Activated T-cell treated with anti-CD3 and anti-CD28 coated beads, Interleukin-2, amount 50 U/mL, for 72 hours (primary cell): Measurements from ENCODE around the gene IMMT. TPM values are rescaled to one million over a fixed set of nuclear protein-coding genes. Genes with fewer than 3 reads are reported as not detected.

Experiments
- ATAC-seq, 2 donors: fragments of 150-1000 bp; cut with Tn5 transposase; replicated peaks in 1 of 2; 2 replicates each; pipeline ENCODE4 v1.10.0; 2021; ENCODE audit warnings: moderate library complexity in 2 of 2, mild to moderate bottlenecking in 1 of 2
- DNase-seq, 2 donors: peaks; one replicate each; pipeline ENCODE4 v3.0.0; 2021 to 2022; ENCODE audit warnings: mixed read lengths in 1 of 2
- H3K27ac Mint-ChIP-seq: one replicate; pipeline ENCODE4 v1.8.0; 2022; ENCODE audit warnings: mild to moderate bottlenecking, moderate library complexity, mixed read lengths
- H3K27me3 Mint-ChIP-seq: one replicate; pipeline ENCODE4 v1.8.0; 2022; ENCODE audit warnings: low read depth, mixed read lengths
- H3K36me3 Mint-ChIP-seq, 2 donors: one replicate each; pipeline ENCODE4 v1.8.0; 2022; ENCODE audit warnings: mixed read lengths in 2 of 2, mild to moderate bottlenecking in 1 of 2; ENCODE audit not compliant: insufficient read depth in 2 of 2
- H3K4me1 Mint-ChIP-seq: one replicate; pipeline ENCODE4 v1.8.0; 2022; ENCODE audit warnings: low read depth, mixed read lengths
- H3K4me3 Mint-ChIP-seq, 2 donors: one replicate each; pipeline ENCODE4 v1.8.0; 2022; ENCODE audit warnings: mild to moderate bottlenecking in 2 of 2, mixed read lengths in 2 of 2, moderate library complexity in 2 of 2
- H3K9me3 Mint-ChIP-seq, 2 donors: one replicate each; pipeline ENCODE4 v1.8.0; 2022; ENCODE audit warnings: mixed read lengths in 2 of 2
- total RNA-seq, 2 donors: library from RNA; stranded (reverse); gene quantifications; one replicate each; pipeline ENCODE4 v1.2.3, GENCODE V29; 2022

IMMT gene
- total RNA-seq, 2 donors from 2014 or later = 125 to 138 TPM

DNA sequence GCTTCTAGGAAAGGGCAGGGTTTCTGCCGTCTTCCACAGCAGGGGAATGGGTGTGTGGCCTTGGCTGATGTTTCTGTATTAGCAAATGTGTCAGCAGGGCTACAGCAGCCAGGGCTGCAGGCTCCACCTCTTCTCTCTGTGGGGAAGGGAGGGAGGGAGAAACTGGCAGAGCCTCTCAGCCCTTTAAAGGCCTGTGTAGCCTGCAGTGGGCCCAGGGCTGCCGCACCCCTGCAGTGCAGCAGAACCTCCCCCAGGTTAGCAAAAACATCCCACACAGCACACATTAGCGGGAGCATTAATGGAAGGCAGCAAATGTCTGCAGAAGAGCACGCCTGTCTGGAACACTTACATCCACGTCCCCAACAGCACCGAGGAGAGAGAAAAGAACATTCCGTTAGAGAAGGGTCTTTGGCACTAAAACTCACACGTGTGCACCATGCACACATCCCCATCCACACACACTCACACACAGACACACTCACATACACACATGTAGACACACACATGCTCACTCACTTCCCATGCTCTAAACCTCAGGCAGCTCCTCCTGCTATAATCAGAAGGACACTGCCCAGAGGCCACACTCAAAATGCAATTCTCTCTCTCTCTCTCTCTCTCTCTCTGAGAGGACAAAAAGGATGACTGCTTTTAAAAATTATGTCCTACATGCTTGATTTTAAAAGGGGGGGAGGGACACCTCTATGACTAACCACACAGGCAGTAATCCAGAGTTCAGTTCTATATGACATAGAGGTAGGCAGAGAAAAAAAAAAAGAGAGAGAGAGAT, 28.1 kb upstream of the IMMT start:
- Mint-ChIP-seq H3K4me1 (peaks cover 24% of the 10 kb centered on the region), H3K36me3 (no peaks in the 10 kb centered on the region), H3K4me3 (no peak overlapping the region), H3K27ac (no peak overlapping the region), H3K27me3 (no peaks in the 10 kb centered on the region), H3K9me3 (no peaks in the 10 kb centered on the region)
- ATAC-seq = no peak
- DNase-seq = no peak

- no peaks in the 10 kb centered on the region for H3K9me3 Mint-ChIP-seq
- no peak overlapping the region for H3K27ac Mint-ChIP-seq
Observed at GRCh38 chr2:86221066-86221684, 25.9 kb upstream of the IMMT start.

DNA sequence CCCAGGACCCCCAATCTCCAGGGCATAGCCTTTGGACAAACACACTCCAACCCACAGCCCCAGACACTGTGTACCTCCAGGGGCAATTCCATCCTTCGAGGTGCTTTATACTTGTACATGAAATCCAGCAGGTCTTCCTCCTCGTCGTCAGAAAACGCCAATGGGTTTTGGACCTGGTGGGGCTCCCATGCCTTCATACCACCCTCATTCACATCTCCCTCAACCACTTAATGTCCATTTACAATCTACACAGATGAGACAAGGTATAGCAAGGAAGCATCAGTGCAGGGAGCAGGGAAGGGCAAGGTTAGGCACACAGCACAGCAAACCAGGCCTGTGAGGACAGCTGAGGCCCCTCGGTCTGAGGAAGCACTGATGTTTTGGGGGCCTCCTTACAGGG, 24.6 kb upstream of the IMMT start:
- peaks cover 21% of the 10 kb centered on the region for H3K4me1 Mint-ChIP-seq
- H3K36me3 Mint-ChIP-seq = no peaks in the 10 kb centered on the region
- no peaks in the 10 kb centered on the region for H3K27me3 Mint-ChIP-seq
- DNase-seq (no peak), ATAC-seq (no peak)
- no peaks in the 10 kb centered on the region for H3K9me3 Mint-ChIP-seq
- no peak overlapping the region for H3K4me3 Mint-ChIP-seq
- no peak overlapping the region for H3K27ac Mint-ChIP-seq

More at GRCh38 chr2:86221066-86221684, 25.9 kb upstream of the IMMT start:
- no peak overlapping the region for H3K4me3 Mint-ChIP-seq
- peak; percentile 48 to 60 for DNase-seq
- H3K27me3 Mint-ChIP-seq = no peaks in the 10 kb centered on the region
- no peaks in the 10 kb centered on the region for H3K36me3 Mint-ChIP-seq
- H3K4me1 Mint-ChIP-seq = peaks cover 31% of the 10 kb centered on the region
- peak; percentile 49 to 66 for ATAC-seq

- no peaks in the 10 kb centered on the region for H3K9me3 Mint-ChIP-seq
- no peaks in the 10 kb centered on the region for H3K36me3 Mint-ChIP-seq
- H3K4me3 Mint-ChIP-seq = no peak overlapping the region
- ATAC-seq (peak in 1 of 2 donors; percentile 44), DNase-seq (no peak)
- no peaks in the 10 kb centered on the region for H3K27me3 Mint-ChIP-seq
- H3K27ac Mint-ChIP-seq = no peak overlapping the region
- peaks cover 16% of the 10 kb centered on the region for H3K4me1 Mint-ChIP-seq
Observed at GRCh38 chr2:86218124-86218523, 22.9 kb upstream of the IMMT start.

DNA sequence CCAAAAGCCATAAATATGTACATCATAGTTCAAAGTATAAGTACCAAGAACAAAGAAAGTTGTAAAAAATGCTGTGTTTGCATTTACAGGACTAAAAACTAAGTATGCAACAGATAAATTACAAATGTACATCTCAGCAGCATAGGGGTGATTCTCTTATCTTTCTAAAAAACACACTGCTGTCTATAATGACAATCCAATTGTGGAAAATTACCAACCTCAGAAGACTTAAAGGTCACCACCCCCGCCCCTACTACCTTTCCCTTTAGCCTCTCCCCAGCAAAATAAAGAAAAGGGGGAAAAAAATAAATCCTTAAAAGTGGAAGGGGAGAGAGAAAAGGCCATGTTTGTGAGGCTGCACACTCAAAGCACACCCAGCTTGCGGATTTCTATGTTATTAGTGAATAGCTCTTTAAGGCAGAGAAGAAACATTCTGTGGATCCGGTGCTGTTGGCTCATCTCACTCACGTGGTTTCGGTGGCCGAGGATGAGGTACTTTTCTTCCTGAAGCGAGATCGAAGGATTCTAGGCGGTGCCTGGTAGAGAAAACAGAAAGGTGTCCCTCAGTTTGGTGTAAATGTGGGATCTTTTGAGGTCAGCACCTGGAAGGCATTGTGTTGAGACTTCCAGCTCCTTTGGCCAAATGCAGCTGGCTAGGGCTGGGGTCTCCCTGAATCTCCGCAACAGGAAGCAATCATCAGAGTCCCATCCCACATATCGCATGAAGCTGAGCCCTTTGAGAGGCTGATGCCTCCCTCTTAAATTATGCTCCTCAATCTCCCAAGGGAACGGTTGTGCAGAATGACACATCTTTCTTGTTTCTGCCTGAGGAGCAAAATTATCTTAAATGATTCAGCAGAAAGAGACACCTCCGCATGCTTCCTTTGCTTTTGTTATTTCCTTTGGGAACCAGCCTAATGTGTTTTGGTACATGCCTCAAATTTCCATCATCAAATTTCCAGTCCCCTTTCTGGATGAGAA, 21.6 kb upstream of the IMMT start:
- no peak for DNase-seq
- Mint-ChIP-seq H3K4me1 (peaks cover 16% of the 10 kb centered on the region), H3K9me3 (no peaks in the 10 kb centered on the region), H3K36me3 (peaks cover 3 to 5% of the 10 kb centered on the region in 2 donors), H3K27me3 (no peaks in the 10 kb centered on the region), H3K4me3 (no peak overlapping the region), H3K27ac (peak overlapping the region; percentile 19)
- ATAC-seq = no peak

DNA sequence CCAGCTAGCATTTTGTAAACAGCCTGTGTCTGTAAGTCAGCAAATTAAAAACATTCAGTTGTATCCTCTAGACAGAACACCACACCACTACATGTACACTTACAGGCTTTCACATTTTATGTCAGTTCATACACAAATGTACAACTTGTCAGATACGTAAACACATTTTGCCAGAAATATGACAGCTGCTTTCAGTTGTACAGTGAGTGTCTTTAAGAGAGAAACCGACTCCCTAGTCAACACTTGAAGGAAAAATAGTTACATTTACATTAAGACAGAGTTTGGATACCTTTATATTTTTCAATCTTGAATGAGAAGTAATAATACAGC, 19.2 kb upstream of the IMMT start:
- H3K36me3 Mint-ChIP-seq = peaks cover 7 to 14% of the 10 kb centered on the region in 2 donors
- no peaks in the 10 kb centered on the region for H3K9me3 Mint-ChIP-seq
- no peak overlapping the region for H3K4me3 Mint-ChIP-seq
- peaks cover 7% of the 10 kb centered on the region for H3K4me1 Mint-ChIP-seq
- DNase-seq (no peak), ATAC-seq (no peak)
- peak overlapping the region; percentile 40 for H3K27ac Mint-ChIP-seq
- H3K27me3 Mint-ChIP-seq = no peaks in the 10 kb centered on the region

GRCh38 chr2:86213699-86214502, 18.6 kb upstream of the IMMT start:
- ATAC-seq (no peak), DNase-seq (no peak)
- Mint-ChIP-seq H3K36me3 (peaks cover 7 to 16% of the 10 kb centered on the region in 2 donors), H3K27ac (peak overlapping the region; percentile 40), H3K4me1 (peaks cover 7% of the 10 kb centered on the region), H3K4me3 (no peak overlapping the region), H3K9me3 (no peaks in the 10 kb centered on the region), H3K27me3 (no peaks in the 10 kb centered on the region)

DNA sequence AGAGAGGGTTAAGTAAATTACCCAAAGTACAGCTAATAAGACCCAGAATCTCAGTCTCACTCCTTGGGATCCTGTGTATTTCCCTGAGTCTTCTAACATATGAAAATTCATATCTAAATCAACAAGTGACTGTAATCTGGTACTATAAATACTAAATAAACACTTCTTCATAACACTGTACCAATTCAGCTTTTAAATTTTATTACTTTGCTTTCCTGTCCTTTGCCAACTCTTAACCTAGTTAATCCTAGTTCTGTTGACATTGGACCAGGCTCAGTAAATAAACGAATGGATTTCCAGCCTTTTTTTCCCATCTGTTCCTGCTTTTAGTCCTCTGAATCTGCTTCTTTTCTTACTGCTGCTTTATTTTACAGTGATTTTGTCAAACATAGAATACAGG, 17.8 kb upstream of the IMMT start:
- Mint-ChIP-seq H3K27me3 (no peaks in the 10 kb centered on the region), H3K4me3 (no peak overlapping the region), H3K9me3 (no peaks in the 10 kb centered on the region), H3K36me3 (peaks cover 7 to 20% of the 10 kb centered on the region in 2 donors), H3K27ac (no peak overlapping the region), H3K4me1 (peaks cover 4% of the 10 kb centered on the region)
- DNase-seq (no peak), ATAC-seq (no peak)

GRCh38 chr2:86211796-86212188, 16.5 kb upstream of the IMMT start:
- Mint-ChIP-seq H3K4me1 (no peaks in the 10 kb centered on the region), H3K4me3 (no peak overlapping the region), H3K27me3 (no peaks in the 10 kb centered on the region), H3K27ac (peak overlapping the region; percentile 12), H3K36me3 (peaks cover 7 to 25% of the 10 kb centered on the region in 2 donors), H3K9me3 (no peaks in the 10 kb centered on the region)
- ATAC-seq = no peak
- no peak for DNase-seq

DNA sequence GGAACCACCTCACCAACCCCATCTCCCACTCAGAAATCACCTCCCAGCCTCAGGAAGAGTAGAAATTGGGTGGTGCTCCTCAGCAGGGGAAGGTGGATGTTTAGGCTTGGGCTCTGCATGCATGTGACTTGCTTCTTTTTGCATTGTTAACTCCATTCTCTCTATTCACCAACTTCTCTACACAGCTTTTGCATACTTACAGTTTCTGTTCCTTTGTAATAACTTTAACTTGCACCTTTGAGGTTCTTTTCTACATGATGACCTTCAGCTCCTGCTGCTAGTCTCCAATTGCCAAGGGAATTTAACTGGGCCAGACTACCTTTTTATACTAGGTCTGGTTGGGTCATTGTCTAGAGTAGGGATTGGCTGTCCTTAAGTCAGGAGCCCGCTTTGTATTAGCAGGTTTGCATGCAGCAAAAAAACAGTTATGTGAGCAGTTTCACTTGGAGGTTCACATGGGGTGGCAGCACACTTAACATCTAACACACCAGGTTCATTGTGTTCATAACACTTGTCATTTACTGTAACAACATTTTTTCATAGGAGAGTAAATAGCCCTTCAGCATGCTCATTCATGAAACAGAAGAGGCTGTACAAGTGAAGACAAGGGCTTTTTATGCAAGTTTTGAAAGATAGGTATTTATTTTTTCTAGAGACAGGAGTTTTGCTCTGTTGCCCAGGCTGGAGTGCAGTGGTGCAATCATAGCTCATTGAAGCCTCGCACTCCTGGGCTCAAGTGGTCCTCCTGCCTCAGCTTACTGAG, 16.0 kb upstream of the IMMT start:
- Mint-ChIP-seq H3K27me3 (no peaks in the 10 kb centered on the region), H3K27ac (no peak overlapping the region), H3K36me3 (peaks cover 7 to 29% of the 10 kb centered on the region in 2 donors), H3K4me3 (no peak overlapping the region), H3K9me3 (no peaks in the 10 kb centered on the region), H3K4me1 (no peaks in the 10 kb centered on the region)
- no peak for DNase-seq
- ATAC-seq = no peak

DNA sequence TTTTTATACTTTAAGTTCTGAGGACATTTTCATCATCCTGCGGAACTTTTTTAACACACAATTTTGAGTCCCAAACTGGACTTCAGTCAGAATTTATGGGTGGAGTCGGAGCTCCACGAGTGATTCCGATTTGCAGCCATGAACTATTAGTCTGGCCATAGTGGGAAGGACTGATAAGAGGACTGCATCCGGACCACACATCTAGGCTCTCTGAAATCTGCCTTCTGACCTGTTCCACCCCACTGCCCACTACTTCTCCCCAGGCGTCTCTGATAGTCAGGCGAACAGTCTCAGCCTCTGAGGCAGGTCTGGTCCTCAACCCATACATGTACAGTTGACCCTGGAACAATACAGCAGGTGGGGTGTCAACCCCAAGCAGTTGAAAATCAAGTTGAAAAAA, 9.2 kb upstream of the IMMT start:
- Mint-ChIP-seq H3K4me3 (no peak overlapping the region), H3K27ac (no peak overlapping the region), H3K36me3 (peaks cover 0 to 22% of the 10 kb centered on the region in 2 donors), H3K4me1 (peaks cover 30% of the 10 kb centered on the region), H3K9me3 (no peaks in the 10 kb centered on the region), H3K27me3 (no peaks in the 10 kb centered on the region)
- no peak for ATAC-seq
- DNase-seq = no peak

DNA sequence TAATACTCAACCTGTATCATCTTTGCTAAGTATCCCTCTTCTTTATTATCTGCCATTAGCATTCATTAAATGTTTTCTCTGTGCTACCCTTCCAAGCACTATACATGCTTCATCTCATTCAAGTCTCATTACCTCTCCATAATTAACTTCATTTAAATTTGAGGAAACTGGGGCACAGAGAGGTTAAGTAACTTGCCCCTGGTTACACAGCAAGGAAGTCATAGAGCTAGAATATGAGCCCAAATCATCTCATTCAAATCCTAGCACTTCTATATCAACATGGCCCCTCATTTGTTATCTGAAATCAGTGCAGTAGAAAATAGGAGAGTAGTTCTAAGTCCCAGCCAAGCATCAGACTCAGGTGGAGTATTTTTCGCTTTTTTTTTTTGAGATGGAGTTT, 8.4 kb upstream of the IMMT start:
- DNase-seq (no peak), ATAC-seq (no peak)
- peaks cover 3 to 21% of the 10 kb centered on the region in 2 donors for H3K36me3 Mint-ChIP-seq
- no peaks in the 10 kb centered on the region for H3K27me3 Mint-ChIP-seq
- H3K4me1 Mint-ChIP-seq = peaks cover 30% of the 10 kb centered on the region
- no peaks in the 10 kb centered on the region for H3K9me3 Mint-ChIP-seq
- no peak overlapping the region for H3K27ac Mint-ChIP-seq
- H3K4me3 Mint-ChIP-seq = no peak overlapping the region
